Islet precursor cell (in vitro differentiated cells): ENCODE results near the gene AFDN.

ENCODE experiments used
- DNase-seq: peaks from one replicate; pipeline ENCODE4 v3.0.0-alpha.2; 2018

Gene AFDN

GRCh38 chr6:167987396-167988153 lies 160.9 kb downstream of the AFDN start:
- DNase-seq, result peak; percentile 38

GRCh38 chr6:167988154-167988495 lies 161.4 kb downstream of the AFDN start:
- no peak for DNase-seq

- peak; percentile 41 for DNase-seq
Measured at GRCh38 chr6:167988945-167989841, 162.5 kb downstream of the AFDN start.

- DNase-seq, result peak; percentile 60
Measured at GRCh38 chr6:167990016-167990945, 163.6 kb downstream of the AFDN start.

- DNase-seq, result no peak
Measured at GRCh38 chr6:167993169-167993568, 166.5 kb downstream of the AFDN start.

GRCh38 chr6:167993831-167994230 lies 167.1 kb downstream of the AFDN start:
- DNase-seq, result no peak

- no peak for DNase-seq
Measured at GRCh38 chr6:167995302-167995701, 168.6 kb downstream of the AFDN start.

- no peak for DNase-seq
Measured at GRCh38 chr6:167995731-167996151, 169.0 kb downstream of the AFDN start.

GRCh38 chr6:167996424-167997199 lies 169.9 kb downstream of the AFDN start:
- peak; percentile 39 for DNase-seq

- peak; percentile 35 for DNase-seq
Measured at GRCh38 chr6:167997642-167998041, 170.9 kb downstream of the AFDN start, which contains the start of gene KIF25. Gene KIF25, plus strand, starts transcription at chr6:167997671. Its CDS starts 31,915 bp downstream, at chr6:168029586.

GRCh38 chr6:167998215-167998614 lies 171.5 kb downstream of the AFDN start:
- peak; percentile 40 for DNase-seq

- peak; percentile 18 for DNase-seq
Measured at GRCh38 chr6:168000198-168001028, 173.7 kb downstream of the AFDN start.

GRCh38 chr6:168001029-168001332 lies 174.3 kb downstream of the AFDN start:
- DNase-seq, result no peak

GRCh38 chr6:168001514-168001913 lies 174.8 kb downstream of the AFDN start:
- peak; percentile 4 for DNase-seq

- peak; percentile 33 for DNase-seq
Measured at GRCh38 chr6:168002804-168003203, 176.1 kb downstream of the AFDN start.

GRCh38 chr6:168004023-168004422 lies 177.3 kb downstream of the AFDN start:
- DNase-seq, result peak; percentile 28

- DNase-seq, result peak; percentile 32
Measured at GRCh38 chr6:168004945-168005344, 178.2 kb downstream of the AFDN start.

- peak; percentile 13 for DNase-seq
Measured at GRCh38 chr6:168005796-168006195, 179.1 kb downstream of the AFDN start.

GRCh38 chr6:168007592-168008338 lies 181.1 kb downstream of the AFDN start:
- peak; percentile 96 for DNase-seq

GRCh38 chr6:168009331-168009730 lies 182.6 kb downstream of the AFDN start:
- no peak for DNase-seq
